Astrocyte (in vitro differentiated cells and primary cell): Measurements from ENCODE around the gene HMOX2. TPM values are rescaled to one million over a fixed set of nuclear protein-coding genes. Genes with fewer than 3 reads are reported as not detected.

Source experiments
- DNase-seq: peaks from one replicate; pipeline ENCODE4 v3.0.0-alpha.2; 2010; ENCODE audit warnings: low read depth
- FAIRE-seq: peaks from 2 replicates; lab custom pipeline; 2011; peaks lifted over from hg19 to GRCh38; lab: Jason Lieb, UNC
- H2AFZ ChIP-seq: 2 replicates; pipeline ENCODE4 v1.6.0; 2012; ENCODE audit warnings: low read depth, low read length, inconsistent platforms
- H3K27ac ChIP-seq: 2 replicates; pipeline ENCODE4 v1.5.1; 2011; ENCODE audit warnings: low read depth, low read length, inconsistent platforms
- H3K27me3 ChIP-seq: 2 replicates; pipeline ENCODE4 v1.6.0; 2011; ENCODE audit warnings: low read length, inconsistent platforms; ENCODE audit not compliant: insufficient read depth
- H3K36me3 ChIP-seq: 2 replicates; pipeline ENCODE4 v1.5.1; 2011; ENCODE audit warnings: low read length, inconsistent platforms; ENCODE audit not compliant: insufficient read depth
- H3K4me1 ChIP-seq: 2 replicates; pipeline ENCODE4 v1.5.1; 2011; ENCODE audit warnings: low read length, inconsistent platforms; ENCODE audit not compliant: insufficient read depth
- H3K4me2 ChIP-seq: 2 replicates; pipeline ENCODE4 v1.6.0; 2012; ENCODE audit warnings: low read length, inconsistent platforms
- H3K4me3 ChIP-seq: 2 replicates; pipeline ENCODE4 v1.5.1; 2011; ENCODE audit warnings: low read depth, mild to moderate bottlenecking, low read length, inconsistent platforms; ENCODE audit not compliant: insufficient read depth
- H3K79me2 ChIP-seq: 2 replicates; pipeline ENCODE4 v1.6.0; 2012; ENCODE audit warnings: mild to moderate bottlenecking, low read length, inconsistent platforms; ENCODE audit not compliant: insufficient read depth
- H3K9ac ChIP-seq: 2 replicates; pipeline ENCODE4 v1.6.0; 2012; ENCODE audit warnings: mild to moderate bottlenecking, low read length, inconsistent platforms
- H3K9me3 ChIP-seq: 2 replicates; pipeline ENCODE4 v1.5.1; 2012; ENCODE audit warnings: low read depth, mild to moderate bottlenecking, low read length, inconsistent platforms; ENCODE audit not compliant: insufficient read depth
- H4K20me1 ChIP-seq: 2 replicates; pipeline ENCODE4 v1.6.0; 2012; ENCODE audit warnings: low read length, inconsistent platforms; ENCODE audit not compliant: insufficient read depth
- H3K27ac Mint-ChIP-seq: one replicate; pipeline ENCODE4 v1.8.0; 2021; ENCODE audit warnings: mild to moderate bottlenecking, mixed read lengths; ENCODE audit not compliant: unreplicated experiment
- H3K27me3 Mint-ChIP-seq: one replicate; pipeline ENCODE4 v1.8.0; 2021; ENCODE audit warnings: low read depth, mixed read lengths; ENCODE audit not compliant: unreplicated experiment
- H3K36me3 Mint-ChIP-seq: one replicate; pipeline ENCODE4 v1.8.0; 2021; ENCODE audit warnings: low read depth, mixed read lengths; ENCODE audit not compliant: unreplicated experiment
- H3K4me1 Mint-ChIP-seq: one replicate; pipeline ENCODE4 v1.8.0; 2021; ENCODE audit warnings: low read depth, mixed read lengths; ENCODE audit not compliant: unreplicated experiment
- H3K4me3 Mint-ChIP-seq: one replicate; pipeline ENCODE4 v1.8.0; 2021; ENCODE audit warnings: mild to moderate bottlenecking, moderate library complexity, mixed read lengths; ENCODE audit not compliant: unreplicated experiment
- H3K9me3 Mint-ChIP-seq: one replicate; pipeline ENCODE4 v1.8.0; 2021; ENCODE audit warnings: mild to moderate bottlenecking, mixed read lengths; ENCODE audit not compliant: unreplicated experiment
- EZH2 ChIP-seq: IDR thresholded peaks from 2 replicates; pipeline ENCODE4 v1.6.1; 2012; ENCODE audit warnings: mild to moderate bottlenecking, low read length, inconsistent platforms; ENCODE audit not compliant: insufficient read depth
- total RNA-seq: library from RNA; stranded (reverse); gene quantifications from 2 replicates; pipeline ENCODE4 v1.2.1, GENCODE V29; 2021
- TF ChIP-seq, protein P1 (sequence below): IDR thresholded peaks from 2 replicates; pipeline ENCODE4 v1.5.1; 2011; ENCODE audit warnings: low read depth, mild to moderate bottlenecking, inconsistent platforms, low read length, moderate library complexity; ENCODE audit not compliant: insufficient read depth

The HMOX2 gene
- total RNA-seq, 1 donor from 2014 or later, result 64.9 TPM

DNA sequence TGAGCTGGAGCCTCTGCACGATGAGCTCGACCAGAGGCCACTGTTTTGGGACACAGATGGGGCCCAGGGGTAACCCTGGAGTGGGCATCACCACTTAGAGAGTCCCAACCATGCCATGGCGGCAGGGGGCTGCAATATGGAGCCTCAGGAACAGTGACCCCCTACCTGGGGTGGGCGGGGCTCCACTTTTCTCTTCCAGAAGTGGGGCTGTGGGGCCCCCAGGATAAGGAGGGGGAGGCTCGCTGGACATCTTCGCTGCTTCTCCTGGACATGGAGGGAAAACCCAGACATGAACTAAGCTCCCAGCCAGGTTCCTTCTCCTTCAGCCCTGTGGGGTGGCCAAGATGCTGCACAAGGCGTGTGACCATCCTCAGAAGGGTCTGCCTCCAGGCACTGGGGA is 37.7 kb downstream of the HMOX2 start:
- Histone ChIP-seq H3K27ac (no peak overlapping the region), H3K4me2 (no peak overlapping the region), H3K79me2 (peaks cover 6% of the 10 kb centered on the region), H3K9me3 (no peaks in the 10 kb centered on the region), H3K9ac (no peak overlapping the region), H3K4me3 (no peak overlapping the region), H2AFZ (no peak overlapping the region), H3K27me3 (no peaks in the 10 kb centered on the region), H3K4me1 (no peaks in the 10 kb centered on the region), H3K36me3 (peaks cover 13% of the 10 kb centered on the region), H4K20me1 (peaks cover 60% of the 10 kb centered on the region)
- Mint-ChIP-seq H3K9me3 (no peaks in the 10 kb centered on the region), H3K4me3 (no peak overlapping the region), H3K27me3 (no peaks in the 10 kb centered on the region), H3K4me1 (peaks cover 17% of the 10 kb centered on the region), H3K27ac (no peak overlapping the region), H3K36me3 (no peaks in the 10 kb centered on the region)
- no peak for FAIRE-seq
- TF ChIP-seq, protein P1, sequence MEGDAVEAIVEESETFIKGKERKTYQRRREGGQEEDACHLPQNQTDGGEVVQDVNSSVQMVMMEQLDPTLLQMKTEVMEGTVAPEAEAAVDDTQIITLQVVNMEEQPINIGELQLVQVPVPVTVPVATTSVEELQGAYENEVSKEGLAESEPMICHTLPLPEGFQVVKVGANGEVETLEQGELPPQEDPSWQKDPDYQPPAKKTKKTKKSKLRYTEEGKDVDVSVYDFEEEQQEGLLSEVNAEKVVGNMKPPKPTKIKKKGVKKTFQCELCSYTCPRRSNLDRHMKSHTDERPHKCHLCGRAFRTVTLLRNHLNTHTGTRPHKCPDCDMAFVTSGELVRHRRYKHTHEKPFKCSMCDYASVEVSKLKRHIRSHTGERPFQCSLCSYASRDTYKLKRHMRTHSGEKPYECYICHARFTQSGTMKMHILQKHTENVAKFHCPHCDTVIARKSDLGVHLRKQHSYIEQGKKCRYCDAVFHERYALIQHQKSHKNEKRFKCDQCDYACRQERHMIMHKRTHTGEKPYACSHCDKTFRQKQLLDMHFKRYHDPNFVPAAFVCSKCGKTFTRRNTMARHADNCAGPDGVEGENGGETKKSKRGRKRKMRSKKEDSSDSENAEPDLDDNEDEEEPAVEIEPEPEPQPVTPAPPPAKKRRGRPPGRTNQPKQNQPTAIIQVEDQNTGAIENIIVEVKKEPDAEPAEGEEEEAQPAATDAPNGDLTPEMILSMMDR, result no peak
- TF ChIP-seq EZH2, result no peak
- DNase-seq, result no peak

DNA sequence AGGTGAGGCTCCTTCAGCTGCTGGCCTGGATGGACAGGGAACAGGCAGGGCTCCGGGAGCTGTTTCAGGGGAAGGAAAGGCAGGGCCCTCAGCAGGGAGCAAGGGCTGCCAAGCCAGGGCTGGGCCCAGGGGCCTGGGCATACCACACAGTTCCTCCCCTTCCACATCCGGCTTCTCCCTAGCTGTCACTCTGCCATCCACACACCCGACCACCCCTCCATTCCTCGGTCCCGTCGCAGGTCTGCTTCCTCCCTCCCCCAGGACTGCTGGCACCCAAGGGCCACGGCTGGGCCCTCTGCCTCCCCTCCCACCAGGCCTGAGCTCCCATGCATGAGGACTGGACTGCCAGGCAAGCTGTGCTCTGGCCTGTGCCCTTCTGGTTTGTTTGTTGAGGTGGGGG is 38.4 kb downstream of the HMOX2 start:
- no peaks in the 10 kb centered on the region for H3K27me3 ChIP-seq
- H3K9ac ChIP-seq, result no peak overlapping the region
- H3K4me1 ChIP-seq, result no peaks in the 10 kb centered on the region
- Mint-ChIP-seq H3K27me3 (no peaks in the 10 kb centered on the region), H3K4me3 (no peak overlapping the region), H3K36me3 (no peaks in the 10 kb centered on the region), H3K9me3 (no peaks in the 10 kb centered on the region), H3K27ac (no peak overlapping the region), H3K4me1 (peaks cover 17% of the 10 kb centered on the region)
- FAIRE-seq (no peak), DNase-seq (no peak)
- H3K36me3 ChIP-seq, result peaks cover 12% of the 10 kb centered on the region
- no peak overlapping the region for H3K27ac ChIP-seq
- peaks cover 56% of the 10 kb centered on the region for H4K20me1 ChIP-seq
- H3K4me2 ChIP-seq, result no peak overlapping the region
- TF ChIP-seq, protein P1, result no peak
- no peak for TF ChIP-seq EZH2
- no peak overlapping the region for H3K4me3 ChIP-seq
- H3K9me3 ChIP-seq, result no peaks in the 10 kb centered on the region
- H2AFZ ChIP-seq, result no peak overlapping the region
- H3K79me2 ChIP-seq, result peaks cover 6% of the 10 kb centered on the region

DNA sequence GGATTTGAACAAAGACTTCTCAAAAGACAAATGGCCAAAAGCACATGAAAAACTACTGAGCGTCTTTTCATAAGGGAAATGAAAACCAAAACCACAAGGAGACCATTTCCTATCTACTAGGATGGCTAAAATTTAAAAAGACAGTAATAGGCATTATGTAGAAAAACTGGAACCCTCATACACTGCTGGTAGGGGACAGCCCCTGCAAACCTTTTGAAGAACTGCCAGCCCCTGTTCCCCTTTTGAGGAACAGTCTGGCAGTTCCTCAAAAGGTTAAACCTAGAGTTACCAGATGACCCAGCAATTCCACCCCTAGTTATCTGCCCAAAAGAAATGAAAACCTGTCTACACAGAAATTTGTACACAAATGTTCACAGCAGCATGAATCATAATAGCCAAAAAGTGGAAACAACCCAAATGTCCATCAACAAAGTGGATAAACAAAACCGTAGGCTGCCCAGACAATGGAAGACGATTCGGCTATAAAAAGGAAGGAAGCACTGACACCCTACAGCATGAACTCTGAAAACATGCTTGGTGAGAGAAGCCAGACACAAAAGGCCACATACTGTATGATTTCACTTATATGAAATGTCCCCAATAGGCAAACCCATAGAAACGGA is 39.5 kb downstream of the HMOX2 start:
- Histone ChIP-seq H3K9ac (no peak overlapping the region), H3K4me3 (no peak overlapping the region), H3K27me3 (no peaks in the 10 kb centered on the region), H3K9me3 (no peaks in the 10 kb centered on the region), H2AFZ (no peak overlapping the region), H4K20me1 (peaks cover 51% of the 10 kb centered on the region), H3K36me3 (peaks cover 7% of the 10 kb centered on the region), H3K4me1 (no peaks in the 10 kb centered on the region), H3K4me2 (no peak overlapping the region), H3K79me2 (peaks cover 6% of the 10 kb centered on the region), H3K27ac (no peak overlapping the region)
- H3K4me1 Mint-ChIP-seq, result peaks cover 17% of the 10 kb centered on the region
- no peaks in the 10 kb centered on the region for H3K27me3 Mint-ChIP-seq
- H3K36me3 Mint-ChIP-seq, result peaks cover under 1% of the 10 kb centered on the region
- TF ChIP-seq, protein P1, result no peak
- no peak for TF ChIP-seq EZH2
- FAIRE-seq, result no peak
- no peak overlapping the region for H3K27ac Mint-ChIP-seq
- no peak for DNase-seq
- H3K9me3 Mint-ChIP-seq, result no peaks in the 10 kb centered on the region
- H3K4me3 Mint-ChIP-seq, result no peak overlapping the region
